Measurements from ENCODE around the gene DENND1B. TPM values are rescaled to one million over a fixed set of nuclear protein-coding genes. Genes with fewer than 3 reads are reported as not detected.

DENND1B gene
- total RNA-seq, 2 donors from 2014 or later = 6.9 to 26.2 TPM

- TF ChIP-seq CTCF (IDR thresholded peaks at IDR 0.05) (no peak), POLR2A (IDR thresholded peaks at IDR 0.05) (no peak)
- H3K4me3 ChIP-seq = no peak overlapping the region
- H3K9me3 ChIP-seq = no peaks in the 10 kb centered on the region
- 13 to 17% methylated on average over 2 of the region's 2 CpGs for WGBS, 2 donors
- H3K27ac ChIP-seq = peak overlapping the region; percentile 10 to 97 (median 73)
- no peak for DNase-seq
- no peak for ATAC-seq
- intact Hi-C loops (cut with DNase I) = no loop called here
- H3K4me1 ChIP-seq = peaks cover 46% of the 10 kb centered on the region
- no peaks in the 10 kb centered on the region for H3K36me3 ChIP-seq (replicated peaks in 1 of 2; ENCODE audit: insufficient read depth in 1 of 2, low read depth in 2 of 2)
- no peaks in the 10 kb centered on the region for H3K27me3 ChIP-seq
Measured at GRCh38 chr1:197773856-197774255, 1.4 kb downstream of the DENND1B start.

- Histone ChIP-seq H3K27ac (peak overlapping the region in 3 of 4 donors; percentile 53 to 97 (median 93)), H3K4me3 (no peak overlapping the region), H3K9me3 (no peaks in the 10 kb centered on the region), H3K36me3 (replicated peaks in 1 of 2; ENCODE audit: insufficient read depth in 1 of 2, low read depth in 2 of 2) (no peaks in the 10 kb centered on the region), H3K27me3 (no peaks in the 10 kb centered on the region), H3K4me1 (peaks cover 57% of the 10 kb centered on the region)
- intact Hi-C loops (cut with DNase I) = no loop called here
- ATAC-seq = no peak
- 43 to 46% methylated on average over 6 of the region's 6 CpGs for WGBS, 2 donors
- no peak for DNase-seq
- TF ChIP-seq POLR2A (IDR thresholded peaks at IDR 0.05) = no peak
- TF ChIP-seq CTCF (IDR thresholded peaks at IDR 0.05) = no peak
Measured at GRCh38 chr1:197771904-197772556, 3.2 kb downstream of the DENND1B start.

- 81 to 86% methylated on average over 2 of the region's 2 CpGs for WGBS, 2 donors
- DNase-seq (peak in 2 of 4 donors; percentile 17 to 29), ATAC-seq (no peak)
- H3K27ac ChIP-seq = peak overlapping the region in 1 of 4 donors; percentile 97
- TF ChIP-seq POLR2A (IDR thresholded peaks at IDR 0.05) = no peak
- no peak for TF ChIP-seq CTCF (IDR thresholded peaks at IDR 0.05)
- H3K9me3 ChIP-seq = no peaks in the 10 kb centered on the region
- no peaks in the 10 kb centered on the region for H3K27me3 ChIP-seq
- no peak overlapping the region for H3K4me3 ChIP-seq
- intact Hi-C loops (cut with DNase I) = no loop called here
- no peaks in the 10 kb centered on the region for H3K36me3 ChIP-seq (replicated peaks in 1 of 2; ENCODE audit: insufficient read depth in 1 of 2, low read depth in 2 of 2)
- peaks cover 56% of the 10 kb centered on the region for H3K4me1 ChIP-seq
Measured at GRCh38 chr1:197771386-197771785, 3.9 kb downstream of the DENND1B start.

- H3K27ac ChIP-seq = no peak overlapping the region
- H3K27me3 ChIP-seq = no peaks in the 10 kb centered on the region
- H3K4me3 ChIP-seq = no peak overlapping the region
- DNase-seq = no peak
- H3K4me1 ChIP-seq = peaks cover 57% of the 10 kb centered on the region
- H3K9me3 ChIP-seq = no peaks in the 10 kb centered on the region
- TF ChIP-seq POLR2A (IDR thresholded peaks at IDR 0.05) (no peak), CTCF (IDR thresholded peaks at IDR 0.05) (no peak)
- intact Hi-C loops (cut with DNase I) = no loop called here
- no peak for ATAC-seq
- H3K36me3 ChIP-seq (replicated peaks in 1 of 2; ENCODE audit: insufficient read depth in 1 of 2, low read depth in 2 of 2) = no peaks in the 10 kb centered on the region
Measured at GRCh38 chr1:197770243-197770642, 5.0 kb downstream of the DENND1B start.

GRCh38 chr1:197769287-197769686 lies 6.0 kb downstream of the DENND1B start:
- WGBS, 2 donors = 63 to 66% methylated on average over 4 of the region's 4 CpGs
- TF ChIP-seq POLR2A (IDR thresholded peaks at IDR 0.05) = no peak
- no peak for TF ChIP-seq CTCF (IDR thresholded peaks at IDR 0.05)
- DNase-seq (no peak), ATAC-seq (no peak)
- Histone ChIP-seq H3K27me3 (no peaks in the 10 kb centered on the region), H3K36me3 (replicated peaks in 1 of 2; ENCODE audit: insufficient read depth in 1 of 2, low read depth in 2 of 2) (no peaks in the 10 kb centered on the region), H3K27ac (no peak overlapping the region), H3K4me3 (no peak overlapping the region), H3K4me1 (peaks cover 62% of the 10 kb centered on the region), H3K9me3 (no peaks in the 10 kb centered on the region)
- intact Hi-C loops (cut with DNase I) = no loop called here
